Prostate gland (tissue), 2 donors: Measurements from ENCODE around the gene DAB1.

Experiments used
- POLR2AphosphoS5 ChIP-seq: sonication (generic); formaldehyde crosslinking; IDR thresholded peaks from one replicate; pipeline ENCODE4 v1.6.1; 2017; ENCODE audit warnings: antibody characterized with exemption
- TF ChIP-seq, protein P1 (sequence below), 4 experiments: fragments of 200-600 bp in 2 of 4; fragments of 450-650 bp in 2 of 4; sonication (generic) in 2 of 4; IDR thresholded peaks; 1 replicate in 3 of 4; 2 replicates in 1 of 4; pipeline ENCODE4 v1.5.1; 2016 to 2019; ENCODE audit warnings: antibody characterized with exemption in 4 of 4, mild to moderate bottlenecking in 2 of 4, moderate library complexity in 2 of 4

DNA sequence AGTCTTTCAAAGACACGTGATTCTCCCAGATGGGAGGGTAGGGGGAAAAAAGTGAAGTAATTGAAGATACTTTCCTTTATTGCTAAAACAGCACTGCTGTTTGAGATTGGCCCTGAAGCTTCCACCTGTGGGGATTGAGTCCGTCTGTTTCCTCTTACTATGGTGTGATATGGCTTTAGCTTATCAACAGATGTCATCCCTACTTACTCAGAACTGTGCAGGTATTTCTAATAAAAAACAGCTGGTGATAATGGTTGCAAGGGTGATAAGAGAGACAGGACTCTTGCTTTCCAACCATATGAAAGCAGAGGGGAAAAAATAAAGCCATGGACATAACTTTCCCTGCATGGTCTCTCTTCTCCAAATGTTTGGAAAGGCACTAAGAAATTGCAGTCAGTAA is 416.4 kb downstream of the DAB1 start:
- TF ChIP-seq, protein P1, sequence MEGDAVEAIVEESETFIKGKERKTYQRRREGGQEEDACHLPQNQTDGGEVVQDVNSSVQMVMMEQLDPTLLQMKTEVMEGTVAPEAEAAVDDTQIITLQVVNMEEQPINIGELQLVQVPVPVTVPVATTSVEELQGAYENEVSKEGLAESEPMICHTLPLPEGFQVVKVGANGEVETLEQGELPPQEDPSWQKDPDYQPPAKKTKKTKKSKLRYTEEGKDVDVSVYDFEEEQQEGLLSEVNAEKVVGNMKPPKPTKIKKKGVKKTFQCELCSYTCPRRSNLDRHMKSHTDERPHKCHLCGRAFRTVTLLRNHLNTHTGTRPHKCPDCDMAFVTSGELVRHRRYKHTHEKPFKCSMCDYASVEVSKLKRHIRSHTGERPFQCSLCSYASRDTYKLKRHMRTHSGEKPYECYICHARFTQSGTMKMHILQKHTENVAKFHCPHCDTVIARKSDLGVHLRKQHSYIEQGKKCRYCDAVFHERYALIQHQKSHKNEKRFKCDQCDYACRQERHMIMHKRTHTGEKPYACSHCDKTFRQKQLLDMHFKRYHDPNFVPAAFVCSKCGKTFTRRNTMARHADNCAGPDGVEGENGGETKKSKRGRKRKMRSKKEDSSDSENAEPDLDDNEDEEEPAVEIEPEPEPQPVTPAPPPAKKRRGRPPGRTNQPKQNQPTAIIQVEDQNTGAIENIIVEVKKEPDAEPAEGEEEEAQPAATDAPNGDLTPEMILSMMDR (IDR thresholded peaks at IDR 0.05): no peak
- no peak for TF ChIP-seq POLR2AphosphoS5
